ENCODE data around the gene ADCY7. TPM values are rescaled to one million over a fixed set of nuclear protein-coding genes. Genes with fewer than 3 reads are reported as not detected.
"Not testable (repeated sequence)": the region's sequence is repeated elsewhere in the genome, so short reads cannot be mapped to it uniquely, and the experiment has no call there.

Gene ADCY7
- polyA plus RNA-seq, 4 donors: 5.2 to 10.9 (median 8.1) TPM

GRCh38 chr16:50329446-50330189 is 63.3 kb downstream of the ADCY7 start:
- no peak for DNase-seq (ENCODE audit: low read depth in 4 of 4, low spot score in 2 of 4)

GRCh38 chr16:50331570-50331969 is 65.2 kb downstream of the ADCY7 start:
- DNase-seq (ENCODE audit: low read depth in 4 of 4, low spot score in 2 of 4): no peak

GRCh38 chr16:50332599-50332998 is 66.2 kb downstream of the ADCY7 start:
- no peak for DNase-seq (ENCODE audit: low read depth in 4 of 4, low spot score in 2 of 4)

GRCh38 chr16:50334106-50334975 is 68.0 kb downstream of the ADCY7 start:
- no peak for DNase-seq (ENCODE audit: low read depth in 4 of 4, low spot score in 2 of 4)

GRCh38 chr16:50335196-50335958 is 69.0 kb downstream of the ADCY7 start:
- no peak for DNase-seq (ENCODE audit: low read depth in 4 of 4, low spot score in 2 of 4)

- no peak for DNase-seq (ENCODE audit: low read depth in 4 of 4, low spot score in 2 of 4)
Measured at GRCh38 chr16:50336884-50337283, 70.5 kb downstream of the ADCY7 start.

- no peak for DNase-seq (ENCODE audit: low read depth in 4 of 4, low spot score in 2 of 4)
Measured at GRCh38 chr16:50338371-50339231, 72.2 kb downstream of the ADCY7 start.

GRCh38 chr16:50340578-50340977 is 74.2 kb downstream of the ADCY7 start:
- DNase-seq (ENCODE audit: low read depth in 4 of 4, low spot score in 2 of 4): no peak

- not testable (repeated sequence) for DNase-seq (ENCODE audit: low read depth in 4 of 4, low spot score in 2 of 4)
Measured at GRCh38 chr16:50343566-50343965, 77.2 kb downstream of the ADCY7 start.

GRCh38 chr16:50345210-50345609 is 78.9 kb downstream of the ADCY7 start:
- DNase-seq (ENCODE audit: low read depth in 4 of 4, low spot score in 2 of 4): not testable (repeated sequence)

- no peak for DNase-seq (ENCODE audit: low read depth in 4 of 4, low spot score in 2 of 4)
Measured at GRCh38 chr16:50351116-50351515, 84.8 kb downstream of the ADCY7 start.

GRCh38 chr16:50351952-50352351 is 85.6 kb downstream of the ADCY7 start:
- DNase-seq (ENCODE audit: low read depth in 4 of 4, low spot score in 2 of 4): no peak

- no peak for DNase-seq (ENCODE audit: low read depth in 4 of 4, low spot score in 2 of 4)
Measured at GRCh38 chr16:50354082-50354481, 87.7 kb downstream of the ADCY7 start.

GRCh38 chr16:50354629-50355456 is 88.5 kb downstream of the ADCY7 start:
- no peak for DNase-seq (ENCODE audit: low read depth in 4 of 4, low spot score in 2 of 4)

GRCh38 chr16:50359626-50360025 is 93.3 kb downstream of the ADCY7 start:
- no peak for DNase-seq (ENCODE audit: low read depth in 4 of 4, low spot score in 2 of 4)

- DNase-seq (ENCODE audit: low read depth in 4 of 4, low spot score in 2 of 4): no peak
Measured at GRCh38 chr16:50360033-50360778, 93.9 kb downstream of the ADCY7 start.

GRCh38 chr16:50360779-50361178 is 94.4 kb downstream of the ADCY7 start:
- no peak for DNase-seq (ENCODE audit: low read depth in 4 of 4, low spot score in 2 of 4)

- DNase-seq (ENCODE audit: low read depth in 4 of 4, low spot score in 2 of 4): no peak
Measured at GRCh38 chr16:50363656-50364055, 97.3 kb downstream of the ADCY7 start.

Data from left renal cortex interstitium (tissue), 4 donors.